B cell (primary cell): ENCODE results near the gene SH3RF3. TPM values are rescaled to one million over a fixed set of nuclear protein-coding genes. Genes with fewer than 3 reads are reported as not detected.

ENCODE experiments used
- ATAC-seq: fragments of 200-7000 bp; cut with Tn5 transposase; one replicate; pipeline ENCODE4 v1.10.0; 2021; ENCODE audit warnings: low read depth, mild to moderate bottlenecking, moderate number of reproducible peaks, moderate library complexity
- CTCF ChIA-PET: fragments of 350-600 bp; sonication (Branson Sonifier 250); formaldehyde crosslinking; loops from one replicate; lab custom pipeline; 2021; ENCODE audit warnings: antibody characterized with exemption, inconsistent platforms; lab: Charles Lee
- POLR2A ChIA-PET: fragments of 350-600 bp; sonication (Branson Sonifier 250); formaldehyde crosslinking; loops from one replicate; lab custom pipeline; 2021; ENCODE audit warnings: antibody characterized with exemption; lab: Charles Lee
- DNase-seq: peaks from one replicate; pipeline ENCODE4 v3.0.0; 2013
- H2AFZ ChIP-seq: 2 replicates; pipeline ENCODE4 v1.6.1; 2012; ENCODE audit warnings: mild to moderate bottlenecking, low read depth, low read length; ENCODE audit not compliant: insufficient read depth, poor library complexity, severe bottlenecking
- H3K27ac ChIP-seq, 2 donors: 1 replicate in 1 of 2; 2 replicates in 1 of 2; pipeline ENCODE4 v1.5.1; 2012 to 2013; ENCODE audit warnings: low read length in 2 of 2, mild to moderate bottlenecking in 2 of 2, moderate library complexity in 1 of 2
- H3K27me3 ChIP-seq, 4 experiments: fragments of 200-600 bp in 1 of 4; sonication (generic) in 1 of 4; replicated peaks in 1 of 4; 1 replicate in 2 of 4; 2 replicates in 2 of 4; pipeline versions ENCODE4 v1.6.1 to v1.7.0; 2013 to 2016; ENCODE audit warnings: low read length in 3 of 4, mild to moderate bottlenecking in 2 of 4, mixed read lengths in 1 of 4, moderate library complexity in 1 of 4; ENCODE audit not compliant: insufficient read depth in 4 of 4, control insufficient read depth in 3 of 4; ENCODE audit errors: control extremely low read depth in 1 of 4
- H3K36me3 ChIP-seq, 2 experiments: replicated peaks in 1 of 2; 1 replicate in 1 of 2; 2 replicates in 1 of 2; pipeline versions ENCODE4 v1.6.1 to v1.7.1; 2013; ENCODE audit warnings: low read length in 1 of 2; ENCODE audit not compliant: insufficient read depth in 2 of 2, control insufficient read depth in 1 of 2; ENCODE audit errors: control extremely low read depth in 1 of 2, extremely low read depth in 1 of 2
- H3K4me1 ChIP-seq, 2 donors: fragments of 200-600 bp in 1 of 2; sonication (generic) in 1 of 2; 1 replicate in 1 of 2; 2 replicates in 1 of 2; pipeline versions ENCODE4 v1.5.1 to v1.6.1; 2013 to 2017; ENCODE audit warnings: low read length in 2 of 2; ENCODE audit not compliant: control insufficient read depth in 2 of 2, insufficient read depth in 2 of 2
- H3K4me2 ChIP-seq: replicated peaks from 2 replicates; pipeline ENCODE3; 2012; ENCODE audit warnings: mild to moderate bottlenecking, low read depth, low read length; ENCODE audit not compliant: poor library complexity, severe bottlenecking
- H3K4me3 ChIP-seq, 5 experiments: fragments of 200-600 bp in 1 of 5; sonication (generic) in 1 of 5; 1 replicate in 3 of 5; 2 replicates in 2 of 5; pipeline versions ENCODE4 v1.5.1 to v1.7.0; 2011 to 2016; ENCODE audit warnings: low read length in 4 of 5, mild to moderate bottlenecking in 4 of 5, low read depth in 2 of 5, control low read depth in 1 of 5, moderate library complexity in 1 of 5; ENCODE audit not compliant: insufficient read depth in 1 of 5; ENCODE audit errors: control extremely low read depth in 1 of 5, extremely low read depth in 1 of 5
- H3K79me2 ChIP-seq: fragments of 200-600 bp; sonication (generic); one replicate; pipeline ENCODE4 v1.6.0; 2016; ENCODE audit warnings: low read length; ENCODE audit not compliant: control insufficient read depth, insufficient read depth
- H3K9ac ChIP-seq: fragments of 200-600 bp; sonication (generic); 2 replicates; pipeline ENCODE4 v1.6.1; 2017; ENCODE audit warnings: mild to moderate bottlenecking, low read length, moderate library complexity
- H3K9me3 ChIP-seq, 3 donors: one replicate each; pipeline versions ENCODE4 v1.6.1 to v1.7.1; 2013; ENCODE audit warnings: low read length in 2 of 3; ENCODE audit not compliant: control insufficient read depth in 2 of 3, insufficient read depth in 1 of 3; ENCODE audit errors: control extremely low read depth in 1 of 3
- H4K20me1 ChIP-seq: 2 replicates; pipeline ENCODE4 v1.6.0; 2012; ENCODE audit warnings: mild to moderate bottlenecking, low read length; ENCODE audit not compliant: insufficient read depth, control insufficient read depth, poor library complexity, severe bottlenecking
- H3K27ac Mint-ChIP-seq: one replicate; pipeline ENCODE4 v1.8.0; 2021; ENCODE audit warnings: mixed read lengths
- H3K27me3 Mint-ChIP-seq: one replicate; pipeline ENCODE4 v1.8.0; 2021; ENCODE audit warnings: mixed read lengths
- H3K4me1 Mint-ChIP-seq: one replicate; pipeline ENCODE4 v1.8.0; 2021; ENCODE audit warnings: mixed read lengths
- H3K4me3 Mint-ChIP-seq: one replicate; pipeline ENCODE4 v1.8.0; 2021; ENCODE audit warnings: mixed read lengths
- H3K9me3 Mint-ChIP-seq: one replicate; pipeline ENCODE4 v1.8.0; 2022; ENCODE audit warnings: mixed read lengths; ENCODE audit not compliant: insufficient read depth
- EZH2 ChIP-seq: IDR thresholded peaks from 2 replicates; pipeline ENCODE4 v1.6.1; 2012; ENCODE audit warnings: borderline replicate concordance, low read depth, mild to moderate bottlenecking, moderate library complexity, low read length; ENCODE audit not compliant: insufficient read depth, poor library complexity, severe bottlenecking
- WGBS: methylation state at CpG from one replicate; pipeline ENCODE4 v1.1.5; 2013; ENCODE audit warnings: missing lambda C conversion rate; ENCODE audit not compliant: insufficient coverage; 5-methylcytosine and 5-hydroxymethylcytosine counted together
- intact Hi-C: fragments of 100-400 bp; cut with micrococcal nuclease; formaldehyde crosslinking; loops from one replicate; pipeline ENCODE4 v1.10.0; 2022
- polyA plus RNA-seq: library from polyadenylated mRNA; depleted of rRNA; stranded (reverse); fragments of >200 nt; gene quantifications from 2 replicates; pipeline ENCODE4 v1.2.3, GENCODE V29; 2012
- total RNA-seq, 2 donors: library from RNA; stranded (reverse); fragments of 120-200 nt in 1 of 2; gene quantifications; 1 replicate in 1 of 2; 2 replicates in 1 of 2; pipeline versions ENCODE4 v1.2.3 to v1.2.4, GENCODE V29; 2013 to 2022
- TF ChIP-seq, protein P1 (sequence below): fragments of 200-600 bp; IDR thresholded peaks from one replicate; pipeline ENCODE4 v1.8.0; 2022; ENCODE audit warnings: antibody characterized with exemption, mild to moderate bottlenecking

The SH3RF3 gene
- total and polyA plus RNA-seq, 2 donors (not counting 1 experiment from before 2014, with no cell fraction given): 0.07 to 1.2 TPM

DNA sequence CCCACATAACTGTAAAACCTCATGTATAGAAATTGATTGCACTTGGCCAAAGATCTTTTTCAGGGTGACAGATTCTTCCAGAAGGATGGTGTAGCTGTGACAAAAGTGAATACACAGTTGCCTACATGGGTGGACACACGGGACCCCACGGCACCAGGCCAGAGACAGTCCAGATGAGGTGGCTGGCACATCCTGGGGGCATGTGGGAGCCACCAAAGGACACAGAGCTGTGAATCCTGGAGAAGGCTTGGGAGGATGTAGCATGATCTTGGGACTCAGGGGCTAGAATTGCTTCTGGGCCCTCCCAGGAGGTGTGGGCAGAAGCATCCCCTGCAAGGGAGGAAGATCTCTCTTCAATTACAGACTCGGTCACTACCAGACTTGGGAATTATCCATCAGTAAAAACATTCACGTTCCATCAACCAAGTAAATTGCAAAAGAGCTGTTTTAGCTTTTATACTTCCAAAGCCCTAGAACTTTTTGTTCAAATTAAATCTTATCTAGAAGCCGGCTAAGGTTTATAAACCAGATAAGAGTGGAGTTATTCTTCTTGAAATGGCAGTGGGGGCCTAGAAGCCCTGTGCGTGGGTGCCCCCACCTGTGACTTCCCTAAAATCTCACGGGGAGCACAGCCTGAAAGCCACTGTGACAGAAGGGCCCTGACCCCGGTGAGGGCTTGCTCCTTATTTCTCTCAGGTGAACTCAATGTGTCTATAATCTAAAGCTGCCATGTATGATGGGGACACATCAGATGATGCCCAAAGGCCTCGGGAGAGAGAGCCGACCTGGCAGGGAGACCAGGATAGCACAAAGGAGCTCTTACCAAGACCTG is 403.1 kb downstream of the SH3RF3 start:
- H3K4me2 ChIP-seq: no peak overlapping the region
- no peak overlapping the region for H2AFZ ChIP-seq
- H3K9ac ChIP-seq: no peak overlapping the region
- no peak overlapping the region for H3K27ac ChIP-seq
- POLR2A ChIA-PET: no interaction called here
- TF ChIP-seq, protein P1, sequence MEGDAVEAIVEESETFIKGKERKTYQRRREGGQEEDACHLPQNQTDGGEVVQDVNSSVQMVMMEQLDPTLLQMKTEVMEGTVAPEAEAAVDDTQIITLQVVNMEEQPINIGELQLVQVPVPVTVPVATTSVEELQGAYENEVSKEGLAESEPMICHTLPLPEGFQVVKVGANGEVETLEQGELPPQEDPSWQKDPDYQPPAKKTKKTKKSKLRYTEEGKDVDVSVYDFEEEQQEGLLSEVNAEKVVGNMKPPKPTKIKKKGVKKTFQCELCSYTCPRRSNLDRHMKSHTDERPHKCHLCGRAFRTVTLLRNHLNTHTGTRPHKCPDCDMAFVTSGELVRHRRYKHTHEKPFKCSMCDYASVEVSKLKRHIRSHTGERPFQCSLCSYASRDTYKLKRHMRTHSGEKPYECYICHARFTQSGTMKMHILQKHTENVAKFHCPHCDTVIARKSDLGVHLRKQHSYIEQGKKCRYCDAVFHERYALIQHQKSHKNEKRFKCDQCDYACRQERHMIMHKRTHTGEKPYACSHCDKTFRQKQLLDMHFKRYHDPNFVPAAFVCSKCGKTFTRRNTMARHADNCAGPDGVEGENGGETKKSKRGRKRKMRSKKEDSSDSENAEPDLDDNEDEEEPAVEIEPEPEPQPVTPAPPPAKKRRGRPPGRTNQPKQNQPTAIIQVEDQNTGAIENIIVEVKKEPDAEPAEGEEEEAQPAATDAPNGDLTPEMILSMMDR: no peak
- TF ChIP-seq EZH2: no peak
- Mint-ChIP-seq H3K27me3 (peaks cover 27% of the 10 kb centered on the region), H3K27ac (no peak overlapping the region), H3K4me1 (no peaks in the 10 kb centered on the region), H3K9me3 (no peaks in the 10 kb centered on the region), H3K4me3 (no peak overlapping the region)
- H4K20me1 ChIP-seq: no peaks in the 10 kb centered on the region
- no peak for ATAC-seq
- no peaks in the 10 kb centered on the region for H3K9me3 ChIP-seq
- H3K4me3 ChIP-seq: no peak overlapping the region
- CTCF ChIA-PET: no interaction called here
- 82% methylated on average over 7 of the region's 10 CpGs for WGBS
- no peaks in the 10 kb centered on the region for H3K4me1 ChIP-seq
- intact Hi-C loops: no loop called here
- H3K27me3 ChIP-seq: no peaks in the 10 kb centered on the region
- DNase-seq: no peak
- no peaks in the 10 kb centered on the region for H3K79me2 ChIP-seq
- no peaks in the 10 kb centered on the region for H3K36me3 ChIP-seq

DNA sequence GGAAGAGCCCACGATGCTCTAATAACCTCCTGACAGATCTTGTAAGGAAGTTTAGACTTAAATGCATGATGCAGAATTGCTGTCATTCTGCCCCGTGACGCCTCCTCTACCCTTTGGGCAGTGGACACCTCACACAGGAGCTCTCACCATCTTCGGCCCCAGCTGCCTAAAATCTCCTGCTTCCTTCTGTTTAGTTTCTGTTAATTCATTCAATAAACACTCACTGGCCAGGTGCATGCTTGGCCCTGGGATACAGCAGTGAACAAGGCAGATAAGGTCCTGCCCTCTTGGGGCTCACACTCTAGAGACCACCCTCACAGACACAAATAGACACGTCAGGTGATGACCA is 403.7 kb downstream of the SH3RF3 start:
- no peak overlapping the region for H3K4me3 Mint-ChIP-seq
- no peaks in the 10 kb centered on the region for H4K20me1 ChIP-seq
- H3K9me3 Mint-ChIP-seq: no peaks in the 10 kb centered on the region
- WGBS: 85% methylated on average over 4 of the region's 5 CpGs
- ATAC-seq: no peak
- ChIA-PET POLR2A (no interaction called here), CTCF (no interaction called here)
- no peak overlapping the region for H3K27ac ChIP-seq
- no peak overlapping the region for H3K4me2 ChIP-seq
- no peak overlapping the region for H3K9ac ChIP-seq
- H3K27me3 ChIP-seq: no peaks in the 10 kb centered on the region
- intact Hi-C loops: no loop called here
- no peaks in the 10 kb centered on the region for H3K79me2 ChIP-seq
- H3K36me3 ChIP-seq: no peaks in the 10 kb centered on the region
- no peaks in the 10 kb centered on the region for H3K9me3 ChIP-seq
- DNase-seq: no peak
- H3K4me1 ChIP-seq: no peaks in the 10 kb centered on the region
- H3K4me3 ChIP-seq: no peak overlapping the region
- H2AFZ ChIP-seq: no peak overlapping the region
- H3K4me1 Mint-ChIP-seq: no peaks in the 10 kb centered on the region
- TF ChIP-seq EZH2: no peak
- TF ChIP-seq, protein P1: no peak
- peaks cover 27% of the 10 kb centered on the region for H3K27me3 Mint-ChIP-seq
- H3K27ac Mint-ChIP-seq: no peak overlapping the region
